NCI-H2227 (cell line): ENCODE measurements around the gene UBE2C.
"Not testable (repeated sequence)": the region's sequence is repeated elsewhere in the genome, so short reads cannot be mapped to it uniquely, and the experiment has no call there.

Experiments used
- DNase-seq: peaks from one replicate; lab custom pipeline; 2025; ENCODE audit not compliant: unreplicated experiment; lab: John Stamatoyannopoulos, UW

The UBE2C gene

GRCh38 chr20:45797510-45797909, 14.9 kb upstream of the UBE2C start:
- DNase-seq: not testable (repeated sequence)

GRCh38 chr20:45797955-45798354, 14.5 kb upstream of the UBE2C start:
- DNase-seq: not testable (repeated sequence)

GRCh38 chr20:45798935-45799642, 13.4 kb upstream of the UBE2C start:
- peak; percentile 65 for DNase-seq

- DNase-seq: no peak
Measured at GRCh38 chr20:45801851-45802250, 10.6 kb upstream of the UBE2C start.

- DNase-seq: no peak
Measured at GRCh38 chr20:45810191-45810970, 2.1 kb upstream of the UBE2C start.

- DNase-seq: peak; percentile 44
Measured at GRCh38 chr20:45813006-45813340, 529 bp downstream of the UBE2C start.

GRCh38 chr20:45813489-45813888, 1.0 kb downstream of the UBE2C start:
- no peak for DNase-seq

GRCh38 chr20:45814314-45814713, 1.9 kb downstream of the UBE2C start:
- DNase-seq: no peak

GRCh38 chr20:45816951-45817350, 4.5 kb downstream of the UBE2C start:
- no peak for DNase-seq

- DNase-seq: no peak
Measured at GRCh38 chr20:45817376-45818194, 5.1 kb downstream of the UBE2C start.

GRCh38 chr20:45818239-45818638, 5.8 kb downstream of the UBE2C start:
- DNase-seq: no peak

GRCh38 chr20:45819466-45819865, 7.0 kb downstream of the UBE2C start:
- no peak for DNase-seq

GRCh38 chr20:45821947-45822346, 9.5 kb downstream of the UBE2C start:
- DNase-seq: peak; percentile 21

GRCh38 chr20:45822857-45823256, 10.4 kb downstream of the UBE2C start:
- peak; percentile 52 for DNase-seq

- DNase-seq: no peak
Measured at GRCh38 chr20:45823949-45824835, 11.7 kb downstream of the UBE2C start.

- peak; percentile 29 for DNase-seq
Measured at GRCh38 chr20:45826381-45827019, 14.1 kb downstream of the UBE2C start.

GRCh38 chr20:45827030-45827652, 14.7 kb downstream of the UBE2C start, which contains the start of gene TNNC2:
TNNC2 (minus strand) TSS chr20:45827312; CDS start chr20:45827248, 64 bp downstream.
- no peak for DNase-seq

GRCh38 chr20:45827712-45828111, 15.3 kb downstream of the UBE2C start:
- DNase-seq: no peak

- DNase-seq: no peak
Measured at GRCh38 chr20:45828589-45828988, 16.1 kb downstream of the UBE2C start.

- DNase-seq: not testable (repeated sequence)
Measured at GRCh38 chr20:45829673-45830106, 17.2 kb downstream of the UBE2C start.
